Gastrocnemius medialis (tissue), 4 donors: ENCODE results near the gene DPM1.

ENCODE experiments used
- CTCF ChIP-seq, 5 experiments: fragments of 450-650 bp in 3 of 5; fragments of 200-600 bp in 2 of 5; sonication (generic) in 2 of 5; IDR thresholded peaks in 4 of 5; conservative IDR thresholded peaks in 1 of 5; 1 replicate in 4 of 5; 2 replicates in 1 of 5; pipeline ENCODE4 v1.5.1; 2016 to 2019; ENCODE audit warnings: antibody characterized with exemption in 5 of 5, mild to moderate bottlenecking in 3 of 5, moderate library complexity in 3 of 5
- POLR2A ChIP-seq, 2 donors: fragments of 450-650 bp; IDR thresholded peaks; one replicate each; pipeline ENCODE4 v1.6.1; 2017; ENCODE audit warnings: antibody characterized with exemption in 2 of 2, mild to moderate bottlenecking in 2 of 2, moderate library complexity in 2 of 2

- TF ChIP-seq POLR2A (IDR thresholded peaks at IDR 0.05), result no peak
- TF ChIP-seq CTCF (IDR thresholded peaks at IDR 0.05 in 4 of 5, conservative IDR thresholded peaks at IDR 0.05 in 1 of 5), result no peak
These were observed 37.3 kb downstream of the DPM1 start for GRCh38 chr20:50920997-50921396.
